ENCODE measurements around the gene PTGDR.

DNA sequence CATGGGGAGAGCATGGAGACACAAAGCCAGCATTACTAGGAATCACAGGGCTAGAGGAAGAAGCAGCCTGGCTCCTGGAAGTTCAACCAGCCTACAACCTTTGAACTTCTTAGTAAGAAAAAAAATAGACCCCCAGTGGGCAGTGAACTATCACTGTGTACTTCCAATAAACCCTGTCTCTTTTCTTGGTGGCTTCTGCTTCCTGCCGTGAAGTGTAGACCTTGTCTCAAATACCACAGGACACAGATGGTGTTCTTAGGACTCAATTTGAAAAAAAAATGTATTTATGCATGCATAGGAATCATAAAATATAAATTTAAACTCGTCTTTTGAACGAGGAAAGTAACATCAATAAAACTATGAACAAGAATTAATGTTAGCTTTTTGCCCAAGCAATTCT lies 43.0 kb downstream of the PTGDR start:
- TF ChIP-seq CTCF (IDR thresholded peaks at IDR 0.05), result no peak
- TF ChIP-seq POLR2A (IDR thresholded peaks at IDR 0.05), result no peak

Data from heart left ventricle (tissue), 13 donors.